SK-N-SH (cell line): ENCODE data around the gene ABCB1. TPM values are rescaled to one million over a fixed set of nuclear protein-coding genes. Genes with fewer than 3 reads are reported as not detected.
A peak's percentile ranks its signal among the peaks of the same experiment; 100 is the strongest.

ENCODE experiments used
- CTCF ChIA-PET: fragments of 300-600, 350-600 bp; formaldehyde crosslinking; extraction: SDS; loops from one replicate; lab custom pipeline; 2021; lab: Yijun Ruan, JAX
- POLR2A ChIA-PET: fragments of 350-600 bp; sonication (Branson Sonifier 250); formaldehyde crosslinking; extraction: SDS; loops from one replicate; lab custom pipeline; 2020; ENCODE audit warnings: antibody characterized with exemption, inconsistent platforms; lab: Yijun Ruan, JAX
- DNase-seq: peaks from one replicate; pipeline ENCODE4 v3.0.0; 2012
- H2AFZ ChIP-seq: fragments of 200-600 bp; sonication (generic); 2 replicates; pipeline ENCODE4 v1.8.1; 2016; ENCODE audit warnings: antibody characterized with exemption, mild to moderate bottlenecking, low read depth
- H3F3A ChIP-seq: fragments of 200-600 bp; sonication (generic); replicated peaks from 2 replicates; pipeline ENCODE3; 2016; ENCODE audit warnings: antibody characterized with exemption, mild to moderate bottlenecking; ENCODE audit not compliant: insufficient read depth
- H3K27ac ChIP-seq, 2 experiments: fragments of 200-500 bp in 1 of 2; fragments of 200-600 bp in 1 of 2; sonication (Bioruptor generic) in 1 of 2; sonication (generic), shearing (Covaris generic) in 1 of 2; 2 replicates each; pipeline versions ENCODE4 v1.5.1 to v1.6.1; 2014 to 2016; ENCODE audit warnings: low read depth in 2 of 2, inconsistent platforms in 1 of 2, low read length in 1 of 2, mild to moderate bottlenecking in 1 of 2, mixed read lengths in 1 of 2
- H3K27me3 ChIP-seq: fragments of 200-600 bp; sonication (generic), shearing (Covaris generic); 2 replicates; pipeline ENCODE4 v1.6.1; 2016; ENCODE audit warnings: mixed run types; ENCODE audit not compliant: insufficient read depth
- H3K36me3 ChIP-seq, 2 experiments: fragments of 200-500 bp in 1 of 2; fragments of 200-600 bp in 1 of 2; sonication (Bioruptor generic) in 1 of 2; sonication (generic) in 1 of 2; replicated peaks in 1 of 2; 2 replicates each; pipeline versions ENCODE3 to v1.5.1; 2014 to 2016; ENCODE audit warnings: low read length in 1 of 2, mild to moderate bottlenecking in 1 of 2; ENCODE audit not compliant: insufficient read depth in 2 of 2, control insufficient read depth in 1 of 2
- H3K4me1 ChIP-seq, 2 experiments: fragments of 200-500 bp in 1 of 2; fragments of 200-600 bp in 1 of 2; sonication (Bioruptor generic) in 1 of 2; sonication (generic), shearing (Covaris generic) in 1 of 2; 2 replicates each; pipeline versions ENCODE4 v1.5.1 to v1.6.1; 2014 to 2016; ENCODE audit warnings: low read depth in 1 of 2, low read length in 1 of 2, mixed run types in 1 of 2; ENCODE audit not compliant: insufficient read depth in 2 of 2, control insufficient read depth in 1 of 2
- H3K4me2 ChIP-seq: fragments of 200-600 bp; sonication (generic), shearing (Covaris generic); 2 replicates; pipeline ENCODE4 v1.6.1; 2017; ENCODE audit warnings: mixed run types
- H3K4me3 ChIP-seq, 2 experiments: fragments of 200-500 bp in 1 of 2; fragments of 200-600 bp in 1 of 2; sonication (Bioruptor generic) in 1 of 2; sonication (generic), shearing (Covaris generic) in 1 of 2; 2 replicates each; pipeline versions ENCODE4 v1.5.1 to v1.8.1; 2014 to 2016; ENCODE audit warnings: low read depth in 2 of 2, inconsistent platforms in 1 of 2, low read length in 1 of 2, mild to moderate bottlenecking in 1 of 2, mixed read lengths in 1 of 2, moderate library complexity in 1 of 2
- H3K79me2 ChIP-seq: fragments of 200-600 bp; sonication (generic); 2 replicates; pipeline ENCODE4 v1.8.1; 2017; ENCODE audit warnings: mild to moderate bottlenecking; ENCODE audit not compliant: insufficient read depth
- H3K9ac ChIP-seq: fragments of 200-600 bp; sonication (generic); 2 replicates; pipeline ENCODE4 v1.6.1; 2017; ENCODE audit warnings: mixed run types
- H3K9me2 ChIP-seq: fragments of 200-600 bp; sonication (generic); 2 replicates; pipeline ENCODE4 v1.6.1; 2017; ENCODE audit warnings: mixed run types
- H3K9me3 ChIP-seq: fragments of 200-600 bp; sonication (generic); 2 replicates; pipeline ENCODE4 v1.6.1; 2017; ENCODE audit warnings: mixed run types, mild to moderate bottlenecking, moderate library complexity
- H4K20me1 ChIP-seq: fragments of 200-600 bp; sonication (generic); 2 replicates; pipeline ENCODE4 v1.6.1; 2017; ENCODE audit warnings: mild to moderate bottlenecking, mixed run types; ENCODE audit not compliant: insufficient read depth
- CTCF ChIP-seq: fragments of 200-600 bp; sonication (generic); IDR thresholded peaks from 2 replicates; pipeline ENCODE4 v1.6.1; 2017; ENCODE audit warnings: antibody characterized with exemption, mild to moderate bottlenecking, moderate library complexity
- ELF1 ChIP-seq: IDR thresholded peaks from 2 replicates; pipeline ENCODE4 v1.4.0; 2012
- FOSL2 ChIP-seq: IDR thresholded peaks from 2 replicates; pipeline ENCODE4 v1.4.0; 2012; ENCODE audit warnings: low read depth, mild to moderate bottlenecking, moderate library complexity, borderline replicate concordance
- MEF2A ChIP-seq: IDR thresholded peaks from 2 replicates; pipeline ENCODE4 v1.4.0; 2012; ENCODE audit warnings: low read depth, borderline replicate concordance
- MXI1 ChIP-seq: IDR thresholded peaks from 2 replicates; pipeline ENCODE4 v1.6.1; 2012; ENCODE audit warnings: mild to moderate bottlenecking, low read depth, low read length, improper control_type of control experiment
- RAD21 ChIP-seq: IDR thresholded peaks from 2 replicates; pipeline ENCODE4 v1.6.1; 2012; ENCODE audit warnings: mild to moderate bottlenecking, low read length
- RFX5 ChIP-seq: IDR thresholded peaks from 2 replicates; pipeline ENCODE4 v1.6.1; 2012; ENCODE audit warnings: mild to moderate bottlenecking, improper control_type of control experiment, low read length
- SMC3 ChIP-seq: IDR thresholded peaks from 2 replicates; pipeline ENCODE4 v1.6.1; 2012; ENCODE audit warnings: low read depth, low read length, improper control_type of control experiment
- TAF1 ChIP-seq: IDR thresholded peaks from 2 replicates; pipeline ENCODE4 v1.6.1; 2012; ENCODE audit warnings: low read depth, mild to moderate bottlenecking, low read length, moderate library complexity, borderline replicate concordance
- YY1 ChIP-seq: IDR thresholded peaks from 2 replicates; pipeline ENCODE4 v1.4.0; 2012; ENCODE audit warnings: low read depth, mild to moderate bottlenecking
- WGBS: methylation state at CpG from one replicate; pipeline ENCODE4 v1.1.6; 2017; ENCODE audit warnings: low lambda C conversion rate; 5-methylcytosine and 5-hydroxymethylcytosine counted together
- polyA plus RNA-seq, 3 experiments: library from polyadenylated mRNA; depleted of rRNA; stranded (reverse); fragments of >200 nt; gene quantifications; 2 replicates each; pipeline ENCODE4 v1.2.3, GENCODE V29; 2012

Gene ABCB1
- polyA plus RNA-seq, 1 of the 3 experiments (the other 2 are of a cell fraction): 2.0 TPM

DNA sequence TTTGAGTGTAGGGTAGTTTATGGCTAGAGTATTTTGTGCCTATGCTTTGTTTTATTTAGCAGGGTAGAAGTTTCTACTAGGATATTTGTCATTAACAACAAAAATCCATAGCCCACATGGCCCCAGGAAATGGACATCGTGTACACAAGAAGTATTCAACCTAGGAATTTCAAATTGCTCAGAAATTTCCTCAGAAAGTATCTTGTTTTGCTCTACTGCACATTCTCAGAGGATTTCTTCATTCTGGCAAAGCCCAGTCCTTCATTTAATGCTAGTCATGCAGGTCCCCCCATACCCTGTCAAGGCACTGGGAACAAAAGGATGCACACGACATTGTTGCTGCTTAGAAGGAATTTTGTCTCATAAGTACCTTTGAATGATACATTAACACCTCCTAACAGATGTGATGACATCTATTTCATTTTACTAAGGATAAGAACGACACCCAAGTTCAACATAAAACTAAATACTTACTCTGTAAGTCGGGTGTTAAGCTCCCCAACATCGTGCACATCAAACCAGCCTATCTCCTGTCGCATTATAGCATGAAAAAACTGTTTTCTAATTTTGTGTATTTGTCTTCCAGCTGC lies 34.3 kb downstream of the ABCB1 start:
- POLR2A ChIA-PET: no interaction called here

DNA sequence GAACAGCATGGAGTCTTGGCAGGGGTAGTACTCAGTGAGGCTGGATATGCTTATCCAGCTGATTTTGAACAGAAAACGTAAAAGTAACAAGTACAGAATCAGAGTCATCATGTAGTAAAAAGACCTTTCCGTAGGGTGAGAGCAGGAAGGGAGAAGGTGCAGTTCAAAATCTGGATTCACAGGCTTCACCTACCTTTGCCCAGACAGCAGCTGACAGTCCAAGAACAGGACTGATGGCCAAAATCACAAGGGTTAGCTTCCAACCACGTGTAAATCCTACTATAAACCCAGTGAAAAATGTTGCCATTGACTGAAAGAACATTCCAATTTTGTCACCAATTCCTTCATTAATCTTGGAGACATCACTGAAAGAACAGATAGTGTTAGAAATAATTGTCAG lies 34.8 kb downstream of the ABCB1 start:
- ChIA-PET POLR2A (no interaction called here), CTCF (interaction anchor here (0.6 to 3.1 kb wide), 4 partner anchors 11 to 60 kb away, joined by 3 to 10 read pairs (median 3); no protein-coding TSS in a partner anchor)
- no peaks in the 10 kb centered on the region for H4K20me1 ChIP-seq
- no peaks in the 10 kb centered on the region; the same call in 1 of the 2 replicates for H3K9me2 ChIP-seq
- 25% methylated on average over 3 of the region's 3 CpGs for WGBS
- H2AFZ ChIP-seq: no peak overlapping the region
- no peak for DNase-seq
- H3K27ac ChIP-seq: no peak overlapping the region
- H3K36me3 ChIP-seq: peaks cover 0 to 3% of the 10 kb centered on the region in 2 experiments
- H3F3A ChIP-seq: no peaks in the 10 kb centered on the region
- H3K4me2 ChIP-seq: no peak overlapping the region
- no peak overlapping the region for H3K9ac ChIP-seq
- H3K4me3 ChIP-seq: no peak overlapping the region
- no peaks in the 10 kb centered on the region; a peak in 2 of 4 replicates for H3K4me1 ChIP-seq
- TF ChIP-seq FOSL2: no peak
- no peak for TF ChIP-seq MXI1
- no peak for TF ChIP-seq RAD21
- no peak for TF ChIP-seq MEF2A
- TF ChIP-seq TAF1: no peak
- H3K79me2 ChIP-seq: no peaks in the 10 kb centered on the region
- no peaks in the 10 kb centered on the region for H3K9me3 ChIP-seq
- H3K27me3 ChIP-seq: no peaks in the 10 kb centered on the region

More for the DNA sequence above, 34.3 kb downstream of the ABCB1 start:
- H3K4me3 ChIP-seq: no peak overlapping the region
- CTCF ChIA-PET: interaction anchor here (0.6 to 3.1 kb wide), 3 partner anchors 12 to 60 kb away, joined by 3 to 10 read pairs (median 3); no protein-coding TSS in a partner anchor
- H3K9me3 ChIP-seq: no peaks in the 10 kb centered on the region
- H3K36me3 ChIP-seq: no peaks in the 10 kb centered on the region
- TF ChIP-seq MEF2A: no peak
- H3K27me3 ChIP-seq: no peaks in the 10 kb centered on the region
- no peak overlapping the region for H3K4me2 ChIP-seq
- no peaks in the 10 kb centered on the region for H3F3A ChIP-seq
- no peak overlapping the region for H3K9ac ChIP-seq
- H4K20me1 ChIP-seq: no peaks in the 10 kb centered on the region
- no peaks in the 10 kb centered on the region for H3K9me2 ChIP-seq
- WGBS: 46% methylated on average over 6 of the region's 6 CpGs
- DNase-seq: no peak
- no peaks in the 10 kb centered on the region; a peak in 1 of 4 replicates for H3K4me1 ChIP-seq
- H3K79me2 ChIP-seq: no peaks in the 10 kb centered on the region
- no peak overlapping the region for H3K27ac ChIP-seq
- H2AFZ ChIP-seq: no peak overlapping the region

GRCh38 chr7:87564296-87564963 lies 36.3 kb downstream of the ABCB1 start:
- Histone ChIP-seq H4K20me1 (no peaks in the 10 kb centered on the region), H3K9me3 (no peaks in the 10 kb centered on the region), H3K27ac (no peak overlapping the region), H3K4me1 (no peaks in the 10 kb centered on the region; a peak in 2 of 4 replicates), H3K9me2 (no peaks in the 10 kb centered on the region; the same call in 1 of the 2 replicates), H3K4me2 (no peak overlapping the region), H3F3A (no peaks in the 10 kb centered on the region), H3K9ac (no peak overlapping the region), H3K36me3 (peaks cover 0 to 16% of the 10 kb centered on the region in 2 experiments), H3K79me2 (no peaks in the 10 kb centered on the region), H2AFZ (no peak overlapping the region), H3K27me3 (no peaks in the 10 kb centered on the region), H3K4me3 (no peak overlapping the region)
- POLR2A ChIA-PET: no interaction called here
- 35% methylated on average over 3 of the region's 3 CpGs for WGBS
- CTCF ChIA-PET: interaction anchor here (0.7 to 3.1 kb wide), 14 partner anchors 8 to 131 kb away, joined by 3 to 11 read pairs (median 4); partner anchors contain the start of gene ABCB1
- TF ChIP-seq ELF1: no peak
- no peak for TF ChIP-seq FOSL2
- no peak for TF ChIP-seq RFX5
- TF ChIP-seq SMC3: peak; percentile 41; the same call in 1 of the 2 replicates
- TF ChIP-seq YY1: no peak
- peak; percentile 56 for TF ChIP-seq CTCF
- peak; percentile 25; the same call in 1 of the 2 replicates for TF ChIP-seq RAD21
- DNase-seq: peak; percentile 25
